ENCODE data around the gene MEGF10.

DNA sequence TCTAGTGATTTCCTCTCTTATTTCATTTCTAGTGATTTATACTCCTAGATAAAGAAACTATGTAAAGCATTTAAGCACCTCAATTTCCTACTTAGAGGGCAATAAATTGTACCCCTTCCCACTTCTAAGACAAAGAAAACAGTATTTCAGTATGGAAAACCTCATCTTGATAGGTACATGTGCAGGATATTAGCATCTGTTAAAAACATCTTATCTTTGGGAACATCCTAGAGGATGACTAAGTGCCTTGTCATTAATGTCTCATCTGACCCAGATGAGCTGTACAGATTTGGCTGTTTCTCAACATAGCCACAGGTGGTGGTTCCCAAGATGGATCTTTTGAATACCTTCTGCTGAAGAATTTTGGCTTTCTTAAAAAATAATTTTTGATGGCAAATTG lies 5.7 kb downstream of the MEGF10 start:
- TF ChIP-seq, protein P1, sequence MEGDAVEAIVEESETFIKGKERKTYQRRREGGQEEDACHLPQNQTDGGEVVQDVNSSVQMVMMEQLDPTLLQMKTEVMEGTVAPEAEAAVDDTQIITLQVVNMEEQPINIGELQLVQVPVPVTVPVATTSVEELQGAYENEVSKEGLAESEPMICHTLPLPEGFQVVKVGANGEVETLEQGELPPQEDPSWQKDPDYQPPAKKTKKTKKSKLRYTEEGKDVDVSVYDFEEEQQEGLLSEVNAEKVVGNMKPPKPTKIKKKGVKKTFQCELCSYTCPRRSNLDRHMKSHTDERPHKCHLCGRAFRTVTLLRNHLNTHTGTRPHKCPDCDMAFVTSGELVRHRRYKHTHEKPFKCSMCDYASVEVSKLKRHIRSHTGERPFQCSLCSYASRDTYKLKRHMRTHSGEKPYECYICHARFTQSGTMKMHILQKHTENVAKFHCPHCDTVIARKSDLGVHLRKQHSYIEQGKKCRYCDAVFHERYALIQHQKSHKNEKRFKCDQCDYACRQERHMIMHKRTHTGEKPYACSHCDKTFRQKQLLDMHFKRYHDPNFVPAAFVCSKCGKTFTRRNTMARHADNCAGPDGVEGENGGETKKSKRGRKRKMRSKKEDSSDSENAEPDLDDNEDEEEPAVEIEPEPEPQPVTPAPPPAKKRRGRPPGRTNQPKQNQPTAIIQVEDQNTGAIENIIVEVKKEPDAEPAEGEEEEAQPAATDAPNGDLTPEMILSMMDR (conservative IDR thresholded peaks at IDR 0.05; ENCODE audit: low read length) = no peak
- TF ChIP-seq EZH2phosphoT487 (IDR thresholded peaks at IDR 0.05; ENCODE audit: borderline replicate concordance, low read depth, low read length) = no peak

Measured in OCI-LY7 (cell line).